B cell (primary cell): ENCODE data around the gene STK24. TPM values are rescaled to one million over a fixed set of nuclear protein-coding genes. Genes with fewer than 3 reads are reported as not detected.

Experiments
- ATAC-seq: fragments of 200-7000 bp; cut with Tn5 transposase; one replicate; pipeline ENCODE4 v1.10.0; 2021; ENCODE audit warnings: low read depth, mild to moderate bottlenecking, moderate number of reproducible peaks, moderate library complexity
- CTCF ChIA-PET: fragments of 350-600 bp; sonication (Branson Sonifier 250); formaldehyde crosslinking; loops from one replicate; lab custom pipeline; 2021; ENCODE audit warnings: antibody characterized with exemption, inconsistent platforms; lab: Charles Lee
- POLR2A ChIA-PET: fragments of 350-600 bp; sonication (Branson Sonifier 250); formaldehyde crosslinking; loops from one replicate; lab custom pipeline; 2021; ENCODE audit warnings: antibody characterized with exemption; lab: Charles Lee
- DNase-seq: peaks from one replicate; pipeline ENCODE4 v3.0.0; 2013
- H2AFZ ChIP-seq: 2 replicates; pipeline ENCODE4 v1.6.1; 2012; ENCODE audit warnings: mild to moderate bottlenecking, low read depth, low read length; ENCODE audit not compliant: insufficient read depth, poor library complexity, severe bottlenecking
- H3K27ac ChIP-seq, 2 donors: 1 replicate in 1 of 2; 2 replicates in 1 of 2; pipeline ENCODE4 v1.5.1; 2012 to 2013; ENCODE audit warnings: low read length in 2 of 2, mild to moderate bottlenecking in 2 of 2, moderate library complexity in 1 of 2
- H3K27me3 ChIP-seq, 4 experiments: fragments of 200-600 bp in 1 of 4; sonication (generic) in 1 of 4; replicated peaks in 1 of 4; 1 replicate in 2 of 4; 2 replicates in 2 of 4; pipeline versions ENCODE4 v1.6.1 to v1.7.0; 2013 to 2016; ENCODE audit warnings: low read length in 3 of 4, mild to moderate bottlenecking in 2 of 4, mixed read lengths in 1 of 4, moderate library complexity in 1 of 4; ENCODE audit not compliant: insufficient read depth in 4 of 4, control insufficient read depth in 3 of 4; ENCODE audit errors: control extremely low read depth in 1 of 4
- H3K36me3 ChIP-seq, 2 experiments: replicated peaks in 1 of 2; 1 replicate in 1 of 2; 2 replicates in 1 of 2; pipeline versions ENCODE4 v1.6.1 to v1.7.1; 2013; ENCODE audit warnings: low read length in 1 of 2; ENCODE audit not compliant: insufficient read depth in 2 of 2, control insufficient read depth in 1 of 2; ENCODE audit errors: control extremely low read depth in 1 of 2, extremely low read depth in 1 of 2
- H3K4me1 ChIP-seq, 2 donors: fragments of 200-600 bp in 1 of 2; sonication (generic) in 1 of 2; 1 replicate in 1 of 2; 2 replicates in 1 of 2; pipeline versions ENCODE4 v1.5.1 to v1.6.1; 2013 to 2017; ENCODE audit warnings: low read length in 2 of 2; ENCODE audit not compliant: control insufficient read depth in 2 of 2, insufficient read depth in 2 of 2
- H3K4me2 ChIP-seq: replicated peaks from 2 replicates; pipeline ENCODE3; 2012; ENCODE audit warnings: mild to moderate bottlenecking, low read depth, low read length; ENCODE audit not compliant: poor library complexity, severe bottlenecking
- H3K4me3 ChIP-seq, 5 experiments: fragments of 200-600 bp in 1 of 5; sonication (generic) in 1 of 5; 1 replicate in 3 of 5; 2 replicates in 2 of 5; pipeline versions ENCODE4 v1.5.1 to v1.7.0; 2011 to 2016; ENCODE audit warnings: low read length in 4 of 5, mild to moderate bottlenecking in 4 of 5, low read depth in 2 of 5, control low read depth in 1 of 5, moderate library complexity in 1 of 5; ENCODE audit not compliant: insufficient read depth in 1 of 5; ENCODE audit errors: control extremely low read depth in 1 of 5, extremely low read depth in 1 of 5
- H3K79me2 ChIP-seq: fragments of 200-600 bp; sonication (generic); one replicate; pipeline ENCODE4 v1.6.0; 2016; ENCODE audit warnings: low read length; ENCODE audit not compliant: control insufficient read depth, insufficient read depth
- H3K9ac ChIP-seq: fragments of 200-600 bp; sonication (generic); 2 replicates; pipeline ENCODE4 v1.6.1; 2017; ENCODE audit warnings: mild to moderate bottlenecking, low read length, moderate library complexity
- H3K9me3 ChIP-seq, 3 donors: one replicate each; pipeline versions ENCODE4 v1.6.1 to v1.7.1; 2013; ENCODE audit warnings: low read length in 2 of 3; ENCODE audit not compliant: control insufficient read depth in 2 of 3, insufficient read depth in 1 of 3; ENCODE audit errors: control extremely low read depth in 1 of 3
- H4K20me1 ChIP-seq: 2 replicates; pipeline ENCODE4 v1.6.0; 2012; ENCODE audit warnings: mild to moderate bottlenecking, low read length; ENCODE audit not compliant: insufficient read depth, control insufficient read depth, poor library complexity, severe bottlenecking
- H3K27ac Mint-ChIP-seq: one replicate; pipeline ENCODE4 v1.8.0; 2021; ENCODE audit warnings: mixed read lengths
- H3K27me3 Mint-ChIP-seq: one replicate; pipeline ENCODE4 v1.8.0; 2021; ENCODE audit warnings: mixed read lengths
- H3K4me1 Mint-ChIP-seq: one replicate; pipeline ENCODE4 v1.8.0; 2021; ENCODE audit warnings: mixed read lengths
- H3K4me3 Mint-ChIP-seq: one replicate; pipeline ENCODE4 v1.8.0; 2021; ENCODE audit warnings: mixed read lengths
- H3K9me3 Mint-ChIP-seq: one replicate; pipeline ENCODE4 v1.8.0; 2022; ENCODE audit warnings: mixed read lengths; ENCODE audit not compliant: insufficient read depth
- EZH2 ChIP-seq: IDR thresholded peaks from 2 replicates; pipeline ENCODE4 v1.6.1; 2012; ENCODE audit warnings: borderline replicate concordance, low read depth, mild to moderate bottlenecking, moderate library complexity, low read length; ENCODE audit not compliant: insufficient read depth, poor library complexity, severe bottlenecking
- WGBS: methylation state at CpG from one replicate; pipeline ENCODE4 v1.1.5; 2013; ENCODE audit warnings: missing lambda C conversion rate; ENCODE audit not compliant: insufficient coverage; 5-methylcytosine and 5-hydroxymethylcytosine counted together
- intact Hi-C: fragments of 100-400 bp; cut with micrococcal nuclease; formaldehyde crosslinking; loops from one replicate; pipeline ENCODE4 v1.10.0; 2022
- polyA plus RNA-seq: library from polyadenylated mRNA; depleted of rRNA; stranded (reverse); fragments of >200 nt; gene quantifications from 2 replicates; pipeline ENCODE4 v1.2.3, GENCODE V29; 2012
- total RNA-seq, 2 donors: library from RNA; stranded (reverse); fragments of 120-200 nt in 1 of 2; gene quantifications; 1 replicate in 1 of 2; 2 replicates in 1 of 2; pipeline versions ENCODE4 v1.2.3 to v1.2.4, GENCODE V29; 2013 to 2022
- TF ChIP-seq, protein P1 (sequence below): fragments of 200-600 bp; IDR thresholded peaks from one replicate; pipeline ENCODE4 v1.8.0; 2022; ENCODE audit warnings: antibody characterized with exemption, mild to moderate bottlenecking

The STK24 gene
- total and polyA plus RNA-seq, 2 donors (not counting 1 experiment from before 2014, with no cell fraction given): 47.2 to 117 TPM

GRCh38 chr13:98576200-98576945 lies 534 bp downstream of the STK24 start:
- peaks cover 52% of the 10 kb centered on the region for H3K79me2 ChIP-seq
- H3K9me3 ChIP-seq: no peaks in the 10 kb centered on the region
- H3K27me3 ChIP-seq: no peaks in the 10 kb centered on the region
- peak; percentile 70 for DNase-seq
- H3K4me3 Mint-ChIP-seq: peak overlapping the region; percentile 95
- peaks cover 46 to 47% of the 10 kb centered on the region in 2 donors for H3K4me1 ChIP-seq
- peak overlapping the region; percentile 77 for H3K9ac ChIP-seq
- H3K4me3 ChIP-seq: peak overlapping the region; percentile 3 to 88 (median 71)
- intact Hi-C loops: loop anchor here (1.0 to 10.0 kb wide), 7 partner anchors 8 to 1352 kb away; partner anchors contain the start of genes MBNL2 and TM9SF2
- WGBS: under 1% methylated on average over 98 of the region's 98 CpGs
- POLR2A ChIA-PET: interaction anchor here (0.6 to 1.6 kb wide), 3 partner anchors 67 to 798 kb away, joined by 3 to 5 read pairs (median 4); no protein-coding TSS in a partner anchor
- CTCF ChIA-PET: interaction anchor here (1.1 to 2.0 kb wide), 4 partner anchors 77 to 131 kb away, joined by 4 to 8 read pairs (median 4); no protein-coding TSS in a partner anchor
- peak; percentile 37 for ATAC-seq
- peak overlapping the region; percentile 45 to 78 for H3K27ac ChIP-seq
- H3K27ac Mint-ChIP-seq: peak overlapping the region; percentile 91
- TF ChIP-seq, protein P1, sequence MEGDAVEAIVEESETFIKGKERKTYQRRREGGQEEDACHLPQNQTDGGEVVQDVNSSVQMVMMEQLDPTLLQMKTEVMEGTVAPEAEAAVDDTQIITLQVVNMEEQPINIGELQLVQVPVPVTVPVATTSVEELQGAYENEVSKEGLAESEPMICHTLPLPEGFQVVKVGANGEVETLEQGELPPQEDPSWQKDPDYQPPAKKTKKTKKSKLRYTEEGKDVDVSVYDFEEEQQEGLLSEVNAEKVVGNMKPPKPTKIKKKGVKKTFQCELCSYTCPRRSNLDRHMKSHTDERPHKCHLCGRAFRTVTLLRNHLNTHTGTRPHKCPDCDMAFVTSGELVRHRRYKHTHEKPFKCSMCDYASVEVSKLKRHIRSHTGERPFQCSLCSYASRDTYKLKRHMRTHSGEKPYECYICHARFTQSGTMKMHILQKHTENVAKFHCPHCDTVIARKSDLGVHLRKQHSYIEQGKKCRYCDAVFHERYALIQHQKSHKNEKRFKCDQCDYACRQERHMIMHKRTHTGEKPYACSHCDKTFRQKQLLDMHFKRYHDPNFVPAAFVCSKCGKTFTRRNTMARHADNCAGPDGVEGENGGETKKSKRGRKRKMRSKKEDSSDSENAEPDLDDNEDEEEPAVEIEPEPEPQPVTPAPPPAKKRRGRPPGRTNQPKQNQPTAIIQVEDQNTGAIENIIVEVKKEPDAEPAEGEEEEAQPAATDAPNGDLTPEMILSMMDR: no peak
- no peak for TF ChIP-seq EZH2
- no peaks in the 10 kb centered on the region for H3K27me3 Mint-ChIP-seq
- no peaks in the 10 kb centered on the region for H3K36me3 ChIP-seq
- H3K4me2 ChIP-seq: peak overlapping the region; percentile 87
- H2AFZ ChIP-seq: peak overlapping the region; percentile 71
- H3K4me1 Mint-ChIP-seq: peaks cover 46% of the 10 kb centered on the region
- H3K9me3 Mint-ChIP-seq: no peaks in the 10 kb centered on the region
- H4K20me1 ChIP-seq: peaks cover 20% of the 10 kb centered on the region

DNA sequence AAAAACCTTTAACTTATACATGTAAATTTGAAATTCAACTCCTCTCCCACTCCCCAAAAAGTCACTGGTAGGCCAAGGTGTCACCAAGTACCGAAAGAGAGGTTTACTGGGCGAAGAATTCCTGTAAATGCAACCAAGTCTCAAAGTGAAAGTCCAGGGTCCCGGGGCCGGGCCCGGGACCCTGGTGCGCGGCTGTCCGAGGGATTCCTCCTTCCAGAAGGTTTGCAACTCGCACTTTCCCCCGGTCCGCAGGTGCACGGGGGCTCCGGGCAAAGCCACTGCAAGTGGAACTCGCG lies 1.1 kb downstream of the STK24 start:
- intact Hi-C loops: loop anchor here (1.0 to 10.0 kb wide), 7 partner anchors 8 to 1351 kb away; partner anchors contain the start of genes MBNL2 and TM9SF2
- Mint-ChIP-seq H3K4me1 (peaks cover 51% of the 10 kb centered on the region), H3K27ac (peak overlapping the region; percentile 91), H3K27me3 (no peaks in the 10 kb centered on the region), H3K4me3 (peak overlapping the region; percentile 95), H3K9me3 (no peaks in the 10 kb centered on the region)
- peak overlapping the region; percentile 45 to 78 for H3K27ac ChIP-seq
- peaks cover 57% of the 10 kb centered on the region for H3K79me2 ChIP-seq
- peaks cover 50 to 52% of the 10 kb centered on the region in 2 donors for H3K4me1 ChIP-seq
- peak overlapping the region; percentile 87 for H3K4me2 ChIP-seq
- no peaks in the 10 kb centered on the region for H3K9me3 ChIP-seq
- peak overlapping the region; percentile 77 for H3K9ac ChIP-seq
- CTCF ChIA-PET: interaction anchor here (1.1 to 1.7 kb wide), 2 partner anchors 88 to 130 kb away, joined by 4 read pairs; no protein-coding TSS in a partner anchor
- 4% methylated on average over 15 of the region's 15 CpGs for WGBS
- POLR2A ChIA-PET: interaction anchor here (1.0 to 1.6 kb wide), 2 partner anchors 67 to 70 kb away, joined by 3 to 5 read pairs; no protein-coding TSS in a partner anchor
- peak overlapping the region; percentile 71 for H2AFZ ChIP-seq
- TF ChIP-seq, protein P1: no peak
- TF ChIP-seq EZH2: no peak
- H3K36me3 ChIP-seq: no peaks in the 10 kb centered on the region
- H3K27me3 ChIP-seq: no peaks in the 10 kb centered on the region
- ATAC-seq (no peak), DNase-seq (no peak)
- H3K4me3 ChIP-seq: peak overlapping the region; percentile 51 to 88 (median 72)
- H4K20me1 ChIP-seq: peaks cover 20% of the 10 kb centered on the region
